Measurements from ENCODE around the gene DOK1.
"Not testable (repeated sequence)": the region's sequence is repeated elsewhere in the genome, so short reads cannot be mapped to it uniquely, and the experiment has no call there.

The DOK1 gene

DNA sequence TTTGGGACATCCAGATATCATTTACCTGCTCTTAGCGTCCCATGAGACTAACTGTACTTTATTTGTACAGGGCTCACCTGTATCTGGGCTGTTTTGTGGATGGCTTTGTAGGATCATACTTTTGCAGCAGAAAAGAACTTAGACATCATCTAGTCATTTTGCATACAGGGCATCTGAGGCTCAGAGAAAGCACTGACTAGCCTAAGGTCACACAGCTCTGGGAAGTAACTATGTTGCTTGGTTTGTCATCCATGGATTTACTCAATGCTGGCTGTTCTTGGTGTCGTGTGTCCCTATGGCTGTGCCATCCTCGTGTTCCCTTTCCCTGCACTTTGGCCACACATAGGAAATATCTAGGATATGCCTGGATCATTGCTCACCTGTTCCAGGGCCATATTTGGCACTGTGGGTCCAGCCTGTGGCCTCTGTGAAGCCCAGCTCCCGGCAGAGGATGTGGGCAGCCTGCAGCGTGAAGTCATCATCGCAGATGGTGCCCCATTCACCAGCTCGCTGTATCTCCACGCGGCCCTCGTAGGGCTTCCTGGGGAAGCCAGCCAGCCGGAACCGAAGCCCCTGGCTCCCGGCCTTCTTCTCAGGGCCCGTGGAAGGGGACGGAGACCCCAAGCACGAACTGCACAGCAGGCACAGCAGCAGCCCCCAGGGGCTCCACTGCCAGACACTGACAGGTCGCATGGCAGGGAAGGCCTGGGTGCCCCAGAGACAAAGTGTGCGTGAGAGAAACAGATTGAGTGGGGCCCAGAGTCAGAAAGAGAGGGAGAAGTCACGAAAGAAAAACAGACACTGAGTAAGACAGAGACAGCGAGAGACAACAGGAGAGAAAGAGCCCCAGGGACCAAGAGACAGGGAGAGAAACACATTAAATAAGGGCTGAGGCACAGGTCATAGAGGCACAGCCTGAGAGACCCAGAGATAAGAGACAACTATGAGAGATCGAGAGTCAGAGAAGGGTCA lies 2.3 kb upstream of the DOK1 start:
- Mint-ChIP-seq H3K4me3 (peak overlapping the region; percentile 69), H3K4me1 (ENCODE audit: low read depth) (peaks cover 13% of the 10 kb centered on the region), H3K27me3 (peaks cover 26% of the 10 kb centered on the region), H3K27ac (no peak overlapping the region), H3K9me3 (ENCODE audit: low read depth) (no peaks in the 10 kb centered on the region), H3K36me3 (no peaks in the 10 kb centered on the region)

GRCh38 chr2:74552914-74553811 lies 1.4 kb upstream of the DOK1 start:
- no peaks in the 10 kb centered on the region for H3K9me3 Mint-ChIP-seq (ENCODE audit: low read depth)
- no peaks in the 10 kb centered on the region for H3K36me3 Mint-ChIP-seq
- H3K27me3 Mint-ChIP-seq = peaks cover 19% of the 10 kb centered on the region
- peak overlapping the region; percentile 10 for H3K27ac Mint-ChIP-seq
- H3K4me3 Mint-ChIP-seq = peak overlapping the region; percentile 80
- peaks cover 12% of the 10 kb centered on the region for H3K4me1 Mint-ChIP-seq (ENCODE audit: low read depth)

DNA sequence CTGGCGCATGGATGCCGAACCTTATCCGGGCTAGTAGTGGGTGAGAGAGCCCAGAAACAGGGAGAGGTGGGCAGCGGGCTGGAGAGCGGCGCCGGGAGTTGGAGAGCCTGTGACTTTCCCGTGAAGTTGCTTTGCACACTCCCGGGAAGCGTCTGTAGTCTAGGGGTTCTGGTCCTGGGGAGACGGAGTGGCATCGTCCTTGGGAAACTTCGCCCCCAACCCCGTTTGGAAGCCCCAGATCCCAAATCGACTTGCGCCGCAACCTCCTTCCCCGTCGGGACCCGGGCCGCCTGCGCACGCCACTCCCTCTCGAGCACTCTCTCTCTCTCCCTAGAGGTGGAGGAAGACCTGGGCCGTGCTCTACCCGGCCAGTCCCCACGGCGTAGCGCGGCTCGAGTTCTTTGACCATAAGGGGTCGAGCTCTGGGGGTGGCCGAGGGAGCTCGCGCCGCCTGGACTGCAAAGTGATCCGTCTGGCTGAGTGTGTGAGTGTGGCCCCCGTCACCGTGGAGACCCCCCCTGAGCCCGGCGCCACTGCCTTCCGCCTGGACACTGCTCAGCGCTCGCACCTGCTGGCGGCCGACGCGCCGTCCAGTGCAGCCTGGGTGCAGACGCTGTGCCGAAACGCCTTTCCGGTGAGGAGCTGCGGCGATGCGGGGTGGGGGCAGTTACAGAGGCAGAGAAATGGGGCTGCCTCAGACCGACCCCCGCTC lies 456 bp downstream of the DOK1 start:
- H3K27me3 Mint-ChIP-seq = peaks cover 11% of the 10 kb centered on the region
- peak overlapping the region; percentile 81 for H3K27ac Mint-ChIP-seq
- peaks cover 5% of the 10 kb centered on the region for H3K4me1 Mint-ChIP-seq (ENCODE audit: low read depth)
- no peaks in the 10 kb centered on the region for H3K36me3 Mint-ChIP-seq
- no peaks in the 10 kb centered on the region for H3K9me3 Mint-ChIP-seq (ENCODE audit: low read depth)
- peak overlapping the region; percentile 92 for H3K4me3 Mint-ChIP-seq

GRCh38 chr2:74555610-74556103 lies 1.1 kb downstream of the DOK1 start:
- Mint-ChIP-seq H3K36me3 (no peaks in the 10 kb centered on the region), H3K9me3 (ENCODE audit: low read depth) (no peaks in the 10 kb centered on the region), H3K4me1 (ENCODE audit: low read depth) (peaks cover 5% of the 10 kb centered on the region), H3K27me3 (peaks cover 5% of the 10 kb centered on the region), H3K4me3 (peak overlapping the region; percentile 92), H3K27ac (no peak overlapping the region)

DNA sequence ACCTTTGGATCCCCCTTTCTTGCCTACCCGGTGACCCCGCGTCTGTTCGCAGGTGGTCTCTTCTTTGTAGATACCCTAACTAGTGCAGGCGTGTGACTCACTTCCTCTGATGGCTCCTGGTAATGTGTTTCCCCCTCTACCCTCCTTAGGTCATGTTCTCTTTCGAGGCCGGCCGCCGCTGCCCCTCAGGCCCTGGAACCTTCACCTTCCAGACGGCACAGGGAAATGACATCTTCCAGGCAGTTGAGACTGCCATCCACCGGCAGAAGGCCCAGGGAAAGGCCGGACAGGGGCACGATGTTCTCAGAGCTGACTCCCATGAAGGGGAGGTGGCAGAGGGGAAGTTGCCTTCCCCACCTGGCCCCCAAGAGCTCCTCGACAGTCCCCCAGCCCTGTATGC lies 1.6 kb downstream of the DOK1 start:
- Mint-ChIP-seq H3K27me3 (peaks cover 5% of the 10 kb centered on the region), H3K4me1 (ENCODE audit: low read depth) (peaks cover 5% of the 10 kb centered on the region), H3K27ac (no peak overlapping the region)

DNA sequence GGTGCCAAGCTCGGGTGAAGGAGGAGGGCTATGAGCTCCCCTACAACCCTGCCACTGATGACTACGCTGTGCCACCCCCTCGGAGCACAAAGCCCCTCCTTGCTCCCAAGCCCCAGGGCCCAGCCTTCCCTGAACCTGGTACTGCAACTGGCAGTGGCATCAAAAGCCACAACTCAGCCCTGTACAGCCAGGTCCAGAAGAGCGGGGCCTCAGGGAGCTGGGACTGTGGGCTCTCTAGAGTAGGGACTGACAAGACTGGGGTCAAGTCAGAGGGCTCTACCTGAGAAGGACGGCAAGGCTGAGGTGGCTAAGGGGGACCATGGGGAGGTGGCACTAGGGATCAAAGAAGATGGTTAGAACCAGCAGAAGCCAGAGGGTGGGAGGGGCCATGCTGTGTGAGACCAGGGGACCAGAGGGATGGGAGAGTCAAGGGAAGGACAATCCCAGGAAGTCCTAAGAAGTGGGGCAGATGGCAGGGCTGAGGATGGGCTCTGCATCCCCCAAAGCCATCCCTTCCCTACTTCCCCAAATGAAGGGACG lies 2.4 kb downstream of the DOK1 start:
- Mint-ChIP-seq H3K4me1 (ENCODE audit: low read depth) (peaks cover 5% of the 10 kb centered on the region), H3K4me3 (no peak overlapping the region), H3K9me3 (ENCODE audit: low read depth) (no peaks in the 10 kb centered on the region), H3K36me3 (no peaks in the 10 kb centered on the region), H3K27ac (no peak overlapping the region), H3K27me3 (peaks cover under 1% of the 10 kb centered on the region)

More for the DNA sequence above, 1.6 kb downstream of the DOK1 start:
- H3K9me3 Mint-ChIP-seq (ENCODE audit: low read depth) = no peaks in the 10 kb centered on the region
- H3K4me3 Mint-ChIP-seq = peak overlapping the region; percentile 60
- H3K36me3 Mint-ChIP-seq = no peaks in the 10 kb centered on the region

DNA sequence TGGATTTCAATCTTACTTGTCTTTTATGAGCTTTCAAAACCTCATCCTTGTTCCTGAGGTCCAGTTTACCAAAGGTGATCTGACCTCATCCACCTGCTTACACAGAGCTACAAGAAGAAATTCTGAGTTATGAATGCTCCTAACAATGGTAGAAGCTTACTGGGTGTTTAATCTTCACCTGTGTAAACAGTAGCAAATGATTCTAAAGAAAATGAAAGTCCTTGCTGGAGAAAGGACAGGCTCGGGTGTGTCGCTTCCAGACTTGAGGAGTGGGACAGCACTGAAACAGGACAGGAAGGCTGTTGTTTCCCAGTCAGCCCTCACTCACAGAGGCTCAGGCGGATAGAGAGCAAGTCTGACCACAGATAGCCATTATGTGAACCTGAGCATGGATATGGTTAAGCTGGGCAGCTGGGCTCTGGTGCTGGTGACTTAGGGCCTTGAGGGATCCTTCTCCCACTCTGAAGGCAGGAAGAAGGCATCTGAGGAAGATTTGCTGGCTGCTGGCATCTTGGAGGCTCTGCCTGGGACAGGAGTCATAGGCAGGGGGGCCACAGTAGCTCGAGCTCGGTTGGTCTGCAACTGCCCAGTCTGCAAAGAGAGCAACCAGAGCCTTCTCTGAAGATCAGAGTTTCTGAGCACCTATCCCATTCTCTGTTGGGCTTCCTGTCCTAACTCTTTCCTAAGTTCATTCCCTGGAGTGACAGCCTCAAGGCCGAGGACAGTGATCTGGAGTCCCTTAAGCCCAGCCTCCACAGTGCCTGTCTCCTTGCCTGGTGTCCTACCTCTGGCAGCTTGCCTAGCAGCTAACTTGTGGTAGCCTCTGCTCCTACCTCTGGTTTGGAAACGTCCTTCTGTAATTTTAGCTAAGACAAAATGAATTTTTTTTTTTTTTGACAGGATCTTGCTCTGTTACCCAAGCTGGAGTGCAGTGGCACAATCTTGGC lies 4.0 kb downstream of the DOK1 start:
- no peaks in the 10 kb centered on the region for H3K36me3 Mint-ChIP-seq
- peaks cover 5% of the 10 kb centered on the region for H3K4me1 Mint-ChIP-seq (ENCODE audit: low read depth)
- no peak overlapping the region for H3K4me3 Mint-ChIP-seq
- H3K27me3 Mint-ChIP-seq = peaks cover 7% of the 10 kb centered on the region
- H3K27ac Mint-ChIP-seq = no peak overlapping the region
- no peaks in the 10 kb centered on the region for H3K9me3 Mint-ChIP-seq (ENCODE audit: low read depth)

DNA sequence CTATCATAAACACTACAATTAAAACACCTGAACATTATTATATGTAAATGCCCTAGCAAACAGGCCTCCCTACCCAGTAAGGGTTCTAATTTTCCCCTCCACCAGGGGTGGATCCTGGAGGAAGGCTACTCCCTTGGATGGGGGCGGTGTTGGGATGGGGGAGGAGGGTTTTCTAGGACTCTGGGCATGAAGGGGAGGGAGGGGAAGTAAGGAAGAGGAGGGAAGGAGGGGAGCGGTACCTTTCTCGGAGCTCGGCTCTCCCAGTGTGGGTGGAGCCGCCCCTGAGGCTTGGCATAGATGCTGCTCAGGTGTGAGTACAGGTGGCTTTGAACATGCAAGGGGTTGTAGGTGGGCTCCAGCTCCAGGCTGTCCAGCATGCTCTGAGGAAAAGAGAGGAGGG lies 5.4 kb downstream of the DOK1 start:
- Mint-ChIP-seq H3K27me3 (peaks cover 8% of the 10 kb centered on the region), H3K27ac (no peak overlapping the region), H3K36me3 (no peaks in the 10 kb centered on the region), H3K9me3 (ENCODE audit: low read depth) (no peaks in the 10 kb centered on the region), H3K4me3 (no peak overlapping the region), H3K4me1 (ENCODE audit: low read depth) (peaks cover 3% of the 10 kb centered on the region)

- H3K4me1 Mint-ChIP-seq (ENCODE audit: low read depth) = peaks cover 2% of the 10 kb centered on the region
- H3K9me3 Mint-ChIP-seq (ENCODE audit: low read depth) = no peaks in the 10 kb centered on the region
Measured at GRCh38 chr2:74560591-74560990, 6.1 kb downstream of the DOK1 start.

GRCh38 chr2:74561022-74561421 lies 6.5 kb downstream of the DOK1 start:
- H3K4me1 Mint-ChIP-seq (ENCODE audit: low read depth); H3K27ac Mint-ChIP-seq; H3K36me3 Mint-ChIP-seq: not testable (repeated sequence)

More at GRCh38 chr2:74560591-74560990, 6.1 kb downstream of the DOK1 start:
- Mint-ChIP-seq H3K36me3 (no peaks in the 10 kb centered on the region), H3K27ac (no peak overlapping the region), H3K4me3 (no peak overlapping the region), H3K27me3 (peaks cover 8% of the 10 kb centered on the region)

GRCh38 chr2:74562126-74562775 lies 7.7 kb downstream of the DOK1 start:
- Mint-ChIP-seq H3K36me3 (no peaks in the 10 kb centered on the region), H3K9me3 (ENCODE audit: low read depth) (no peaks in the 10 kb centered on the region), H3K27ac (no peak overlapping the region), H3K4me1 (ENCODE audit: low read depth) (peaks cover 8% of the 10 kb centered on the region), H3K27me3 (peaks cover 8% of the 10 kb centered on the region), H3K4me3 (no peak overlapping the region)

More at GRCh38 chr2:74561022-74561421, 6.5 kb downstream of the DOK1 start:
- H3K4me3 Mint-ChIP-seq; H3K27me3 Mint-ChIP-seq; H3K9me3 Mint-ChIP-seq (ENCODE audit: low read depth): not testable (repeated sequence)

DNA sequence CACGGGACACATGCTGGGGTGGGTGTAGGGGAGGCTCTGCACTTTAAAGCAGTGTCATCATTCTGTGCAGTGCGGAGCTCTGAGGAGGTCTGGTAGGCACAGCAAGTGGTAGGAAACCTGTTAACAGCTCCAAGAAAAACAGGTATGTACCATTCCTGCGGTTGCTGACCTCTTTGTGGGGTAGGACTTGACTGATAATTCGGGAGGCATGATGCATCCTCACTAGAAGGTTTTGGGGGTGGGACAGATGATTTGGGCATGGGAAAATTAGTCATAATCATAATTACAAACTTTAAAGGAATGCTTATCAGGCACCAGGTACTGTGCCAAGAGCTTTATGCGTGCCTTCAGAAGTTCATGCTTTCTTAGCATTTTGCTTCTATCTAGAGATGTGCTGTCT lies 9.7 kb downstream of the DOK1 start:
- Mint-ChIP-seq H3K4me1 (ENCODE audit: low read depth) (peaks cover 8% of the 10 kb centered on the region), H3K4me3 (no peak overlapping the region), H3K36me3 (no peaks in the 10 kb centered on the region), H3K27ac (no peak overlapping the region), H3K27me3 (peaks cover 8% of the 10 kb centered on the region), H3K9me3 (ENCODE audit: low read depth) (no peaks in the 10 kb centered on the region)
